Aorta (tissue), 5 donors: ENCODE results near the gene VSTM2L. TPM values are rescaled to one million over a fixed set of nuclear protein-coding genes. Genes with fewer than 3 reads are reported as not detected.
"Not testable (repeated sequence)": the region's sequence is repeated elsewhere in the genome, so short reads cannot be mapped to it uniquely, and the experiment has no call there.

Experiments used
- ATAC-seq: fragments of 200-7000 bp; cut with Tn5 transposase; one replicate; pipeline ENCODE4 v1.9.1; 2022; ENCODE audit warnings: moderate library complexity; ENCODE audit not compliant: low FRiP score
- DNase-seq, 2 donors: peaks; one replicate each; pipeline ENCODE4 v3.0.0-alpha.2; 2020
- H3K27ac ChIP-seq, 2 donors: one replicate each; pipeline ENCODE4 v1.5.1; 2013; ENCODE audit warnings: low read length in 2 of 2, mild to moderate bottlenecking in 2 of 2, moderate library complexity in 2 of 2, control low read depth in 1 of 2, inconsistent platforms in 1 of 2, low read depth in 1 of 2
- H3K27me3 ChIP-seq, 2 donors: one replicate each; pipeline ENCODE4 v1.6.1; 2013; ENCODE audit warnings: control low read depth in 1 of 2, low read length in 1 of 2, mild to moderate bottlenecking in 1 of 2, moderate library complexity in 1 of 2; ENCODE audit not compliant: insufficient read depth in 2 of 2, control insufficient read depth in 1 of 2
- H3K36me3 ChIP-seq, 2 donors: one replicate each; pipeline ENCODE4 v1.6.1; 2013; ENCODE audit warnings: control low read depth in 1 of 2, low read length in 1 of 2, mild to moderate bottlenecking in 1 of 2; ENCODE audit not compliant: insufficient read depth in 2 of 2, control insufficient read depth in 1 of 2
- H3K4me1 ChIP-seq, 2 donors: one replicate each; pipeline ENCODE4 v1.6.1; 2013; ENCODE audit warnings: low read length in 2 of 2, control low read depth in 1 of 2, mild to moderate bottlenecking in 1 of 2, moderate library complexity in 1 of 2; ENCODE audit not compliant: insufficient read depth in 2 of 2, control insufficient read depth in 1 of 2
- H3K4me3 ChIP-seq, 2 donors: one replicate each; pipeline ENCODE4 v1.5.1; 2013; ENCODE audit warnings: low read length in 2 of 2, control low read depth in 1 of 2, mild to moderate bottlenecking in 1 of 2
- H3K9me3 ChIP-seq: one replicate; pipeline ENCODE4 v1.6.1; 2013; ENCODE audit warnings: mild to moderate bottlenecking, low read length; ENCODE audit not compliant: control insufficient read depth
- WGBS, 2 donors: extraction: QIAGEN DNeasy Blood & Tissue Kit; methylation state at CpG; one replicate each; pipeline ENCODE4 v1.1.7; 2013; 5-methylcytosine and 5-hydroxymethylcytosine counted together
- intact Hi-C, 2 donors: fragments of 100-400 bp; cut with DNase I; formaldehyde crosslinking; loops; one replicate each; pipeline versions ENCODE4 v1.14.2 to v1.15.0; 2022
- polyA plus RNA-seq, 2 donors: library from polyadenylated mRNA; stranded (reverse); fragments of 200-250 nt; gene quantifications; one replicate each; pipeline ENCODE4 v1.2.3, GENCODE V29; 2013
- total RNA-seq, 2 donors: library from RNA; stranded (reverse); fragmentation: NEBNext Ultra II Directional; extraction: Animal tissue kit (Norgen Biotek cat#: 25700); gene quantifications; one replicate each; pipeline ENCODE4 v1.2.1, GENCODE V29; 2021
- donor health status: healthy with polysubstance abuse.
- donor health status: Bipolar disorder and iron deficiency.
- donor health status: DM: no; HTN: no; CAD: no.
- donor health status: DM: no; HTN: no; CAD: no.
- donor health status: DM: yes; HTN: yes; CAD: no.

Gene VSTM2L
- total and polyA plus RNA-seq, 4 donors = 0.78 to 3.1 TPM; not detected in 2

- 76 to 83% methylated on average over 7 of the region's 7 CpGs for WGBS, 2 donors
- Histone ChIP-seq H3K36me3 (no peaks in the 10 kb centered on the region), H3K4me3 (no peak overlapping the region), H3K9me3 (no peaks in the 10 kb centered on the region), H3K27me3 (peaks cover 0 to 2% of the 10 kb centered on the region in 2 donors), H3K27ac (no peak overlapping the region), H3K4me1 (no peaks in the 10 kb centered on the region)
- intact Hi-C loops = no loop called here
- no peak for ATAC-seq
- DNase-seq = no peak
These were observed 52.6 kb downstream of the VSTM2L start for GRCh38 chr20:37955511-37955910.

- intact Hi-C loops = no loop called here
- no peaks in the 10 kb centered on the region for H3K4me1 ChIP-seq
- H3K4me3 ChIP-seq = no peak overlapping the region
- ATAC-seq (no peak), DNase-seq (no peak)
- WGBS, 2 donors = 23 to 24% methylated on average over 3 of the region's 3 CpGs
- no peak overlapping the region for H3K27ac ChIP-seq
- H3K9me3 ChIP-seq = no peaks in the 10 kb centered on the region
- peaks cover 0 to 2% of the 10 kb centered on the region in 2 donors for H3K27me3 ChIP-seq
- no peaks in the 10 kb centered on the region for H3K36me3 ChIP-seq
These were observed 53.2 kb downstream of the VSTM2L start for GRCh38 chr20:37956107-37956585.

GRCh38 chr20:37958856-37959520, 56.1 kb downstream of the VSTM2L start:
- Histone ChIP-seq H3K27me3 (peaks cover 0 to 2% of the 10 kb centered on the region in 2 donors), H3K4me1 (no peaks in the 10 kb centered on the region), H3K4me3 (no peak overlapping the region), H3K36me3 (no peaks in the 10 kb centered on the region), H3K27ac (no peak overlapping the region), H3K9me3 (no peaks in the 10 kb centered on the region)
- intact Hi-C loops = no loop called here
- 64% methylated on average over 2 of the region's 2 CpGs for WGBS, 2 donors
- DNase-seq = no peak
- ATAC-seq = no peak

GRCh38 chr20:37961066-37961465, 58.1 kb downstream of the VSTM2L start:
- no peak overlapping the region for H3K4me3 ChIP-seq
- peaks cover 2% of the 10 kb centered on the region for H3K9me3 ChIP-seq
- 64 to 74% methylated on average over 1 of the region's 1 CpG for WGBS, 2 donors
- no peak overlapping the region for H3K27ac ChIP-seq
- intact Hi-C loops = no loop called here
- H3K27me3 ChIP-seq = peaks cover 0 to 2% of the 10 kb centered on the region in 2 donors
- DNase-seq (no peak), ATAC-seq (no peak)
- no peaks in the 10 kb centered on the region for H3K4me1 ChIP-seq
- no peaks in the 10 kb centered on the region for H3K36me3 ChIP-seq

- H3K27me3 ChIP-seq, H3K4me1 ChIP-seq, H3K27ac ChIP-seq, H3K36me3 ChIP-seq, H3K9me3 ChIP-seq, H3K4me3 ChIP-seq, DNase-seq, ATAC-seq, intact Hi-C loops: not testable (repeated sequence)
- 89 to 90% methylated on average over 2 of the region's 2 CpGs for WGBS, 2 donors
These were observed 60.6 kb downstream of the VSTM2L start for GRCh38 chr20:37963483-37963882.

- no peak overlapping the region for H3K27ac ChIP-seq
- no peaks in the 10 kb centered on the region for H3K4me1 ChIP-seq
- H3K9me3 ChIP-seq = peaks cover 7% of the 10 kb centered on the region
- H3K27me3 ChIP-seq = no peaks in the 10 kb centered on the region
- intact Hi-C loops = no loop called here
- 46 to 59% methylated on average over 6 of the region's 6 CpGs for WGBS, 2 donors
- no peak overlapping the region for H3K4me3 ChIP-seq
- DNase-seq = no peak
- ATAC-seq = no peak
- no peaks in the 10 kb centered on the region for H3K36me3 ChIP-seq
These were observed 66.0 kb downstream of the VSTM2L start for GRCh38 chr20:37968841-37969401.

GRCh38 chr20:37969949-37970855, 67.3 kb downstream of the VSTM2L start:
- H3K27me3 ChIP-seq = no peaks in the 10 kb centered on the region
- ATAC-seq (no peak), DNase-seq (no peak)
- H3K4me3 ChIP-seq = no peak overlapping the region
- no peak overlapping the region for H3K27ac ChIP-seq
- intact Hi-C loops = no loop called here
- H3K9me3 ChIP-seq = peaks cover 7% of the 10 kb centered on the region
- WGBS, 2 donors = 82 to 84% methylated on average over 7 of the region's 7 CpGs
- no peaks in the 10 kb centered on the region for H3K36me3 ChIP-seq
- no peaks in the 10 kb centered on the region for H3K4me1 ChIP-seq

GRCh38 chr20:37970856-37971245, 67.9 kb downstream of the VSTM2L start:
- no peaks in the 10 kb centered on the region for H3K36me3 ChIP-seq
- DNase-seq (no peak), ATAC-seq (no peak)
- H3K9me3 ChIP-seq = peaks cover 5% of the 10 kb centered on the region
- intact Hi-C loops = no loop called here
- H3K4me1 ChIP-seq = no peaks in the 10 kb centered on the region
- H3K27me3 ChIP-seq = no peaks in the 10 kb centered on the region
- H3K4me3 ChIP-seq = no peak overlapping the region
- no peak overlapping the region for H3K27ac ChIP-seq
